Breast epithelium (tissue), 3 donors: ENCODE measurements around the gene TRAM2.

ENCODE experiments used
- CTCF ChIP-seq, 3 donors: fragments of 450-650 bp; IDR thresholded peaks; one replicate each; pipeline ENCODE4 v1.5.1; 2016 to 2017; ENCODE audit warnings: antibody characterized with exemption in 3 of 3, mild to moderate bottlenecking in 3 of 3, moderate library complexity in 3 of 3
- POLR2A ChIP-seq: fragments of 450-650 bp; IDR thresholded peaks from one replicate; pipeline ENCODE4 v1.6.1; 2016; ENCODE audit warnings: antibody characterized with exemption, mild to moderate bottlenecking, moderate library complexity
- POLR2AphosphoS5 ChIP-seq, 3 donors: sonication (generic); formaldehyde crosslinking; IDR thresholded peaks; one replicate each; pipeline ENCODE4 v1.6.1; 2017; ENCODE audit warnings: antibody characterized with exemption in 3 of 3

- TF ChIP-seq POLR2AphosphoS5 (IDR thresholded peaks at IDR 0.05) (no peak), CTCF (IDR thresholded peaks at IDR 0.05) (no peak), POLR2A (no peak)
Observed at GRCh38 chr6:52491203-52492069, 85.4 kb downstream of the TRAM2 start.
